GM10847 (cell line): Measurements from ENCODE around the gene STK35.

ENCODE experiments used
- POLR2A ChIP-seq: IDR thresholded peaks from 2 replicates; pipeline ENCODE4 v1.6.1; 2011; ENCODE audit not compliant: insufficient read length; ENCODE audit errors: extremely low read depth

STK35 gene

DNA sequence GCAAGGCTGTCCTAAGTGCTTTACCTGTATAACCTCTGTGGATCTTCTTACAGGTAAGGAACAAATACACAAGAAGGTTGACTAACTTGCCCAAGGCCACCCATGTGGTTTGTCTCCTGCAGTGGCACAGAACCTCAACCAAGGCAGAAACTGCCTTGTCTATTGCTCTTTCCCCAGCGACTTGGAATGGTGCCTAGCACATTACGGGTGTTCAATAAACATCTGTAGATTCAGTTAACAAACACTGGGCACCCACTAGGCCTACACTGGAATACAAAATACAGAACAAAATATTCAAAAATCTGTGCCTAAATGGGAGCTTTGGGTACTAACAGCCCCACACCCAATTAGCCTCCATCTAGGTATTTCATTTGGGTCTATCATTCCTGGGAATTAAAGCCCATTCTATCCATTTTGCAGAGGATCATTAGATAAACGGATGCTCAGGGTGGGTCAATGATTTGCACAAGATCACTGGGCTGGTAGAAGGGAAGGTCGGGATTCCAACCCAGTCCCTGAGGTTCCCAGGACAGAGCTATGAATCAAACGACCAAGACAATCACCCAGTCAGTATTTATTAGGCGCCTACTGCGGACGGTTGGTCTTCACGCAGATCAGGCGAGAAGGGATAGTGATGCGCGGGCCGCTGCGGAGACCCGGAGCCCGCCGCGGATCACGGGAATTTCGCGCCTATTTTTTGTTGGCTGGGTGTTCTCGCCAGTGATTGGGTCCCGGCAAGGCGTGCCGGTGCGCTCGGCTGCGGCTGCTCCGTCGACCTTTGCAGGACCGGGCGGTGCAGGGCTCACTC lies at the start of gene STK35:
Gene STK35, plus strand, starts transcription at position 771 of the 808 bp plus-strand sequence. CDS start 55 bp downstream, outside the sequence.
- TF ChIP-seq POLR2A: no peak

DNA sequence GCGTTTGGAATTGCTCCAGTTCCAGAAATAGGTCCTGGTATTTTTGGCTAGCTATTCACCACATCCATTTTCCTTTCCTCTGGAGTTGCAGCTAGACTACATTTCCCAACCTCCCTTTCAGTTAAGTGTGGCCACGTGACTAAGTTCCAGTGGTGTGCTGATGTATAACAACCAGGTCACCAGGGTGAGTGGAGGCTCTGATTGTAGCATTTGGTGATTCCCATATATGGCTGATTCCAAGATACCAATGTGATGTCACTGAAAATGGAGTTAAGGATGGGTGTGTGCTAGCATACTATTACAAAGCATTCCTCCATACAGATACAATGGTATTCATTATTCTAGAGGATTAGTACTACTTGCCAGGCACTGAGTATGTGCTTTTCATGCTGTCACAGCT lies 49.7 kb upstream of the STK35 start:
- TF ChIP-seq POLR2A: no peak

DNA sequence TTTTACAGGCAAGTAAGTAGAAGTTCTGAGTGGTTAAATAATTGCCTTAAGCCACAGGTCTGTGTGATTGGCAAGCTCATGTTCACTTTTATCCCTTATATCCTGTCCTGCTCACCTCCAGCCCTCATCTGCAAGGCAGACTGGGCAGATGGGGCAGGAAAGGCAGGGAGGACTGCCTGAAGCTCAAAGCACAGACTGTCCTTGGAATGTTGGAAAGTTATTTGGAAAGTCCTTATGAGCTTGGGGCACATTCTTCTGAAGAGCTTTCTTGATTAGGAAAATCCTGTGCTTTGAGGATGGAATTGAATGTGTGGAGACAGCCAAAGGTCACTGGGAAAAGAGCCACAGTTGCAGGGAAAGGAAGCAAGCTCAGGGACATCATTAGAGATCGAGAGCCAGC lies 48.9 kb upstream of the STK35 start:
- TF ChIP-seq POLR2A: no peak

DNA sequence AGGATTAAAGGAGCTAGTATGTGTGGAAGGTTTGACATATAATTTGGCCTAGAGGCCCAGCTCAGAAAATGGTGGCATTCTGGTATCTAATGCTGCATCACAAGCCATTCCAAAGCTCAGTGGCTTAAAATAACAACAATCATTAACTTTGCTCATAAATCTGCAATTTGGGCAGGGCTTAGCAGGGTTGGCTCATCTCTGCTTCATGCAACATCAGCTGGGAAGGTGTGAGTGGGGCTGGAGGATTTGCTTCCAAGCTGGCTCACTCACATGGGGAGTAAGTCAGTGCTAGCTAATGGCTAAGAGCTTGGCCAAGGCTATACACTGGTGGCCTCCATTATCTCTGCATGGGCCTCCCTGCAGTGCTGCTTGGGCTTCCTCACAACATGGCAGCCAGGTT lies 48.0 kb upstream of the STK35 start:
- TF ChIP-seq POLR2A: no peak

DNA sequence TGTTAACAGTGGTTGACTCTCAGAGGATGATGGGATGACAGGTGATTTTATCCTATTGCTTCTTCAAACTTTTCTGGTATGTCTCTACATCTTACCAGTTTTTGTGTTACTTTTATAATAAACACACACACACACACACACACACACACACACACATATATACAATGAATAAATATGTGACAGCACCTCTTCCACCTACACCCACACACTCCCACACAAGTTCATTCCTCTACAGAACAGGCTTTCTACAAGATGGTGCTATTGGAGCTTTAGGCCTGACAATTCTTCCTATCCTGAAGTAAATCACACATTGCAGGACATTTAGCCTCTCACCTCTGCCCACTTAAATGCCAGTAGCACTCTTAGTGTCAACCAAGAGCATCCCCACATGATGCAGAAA lies 46.7 kb upstream of the STK35 start:
- TF ChIP-seq POLR2A: no peak

DNA sequence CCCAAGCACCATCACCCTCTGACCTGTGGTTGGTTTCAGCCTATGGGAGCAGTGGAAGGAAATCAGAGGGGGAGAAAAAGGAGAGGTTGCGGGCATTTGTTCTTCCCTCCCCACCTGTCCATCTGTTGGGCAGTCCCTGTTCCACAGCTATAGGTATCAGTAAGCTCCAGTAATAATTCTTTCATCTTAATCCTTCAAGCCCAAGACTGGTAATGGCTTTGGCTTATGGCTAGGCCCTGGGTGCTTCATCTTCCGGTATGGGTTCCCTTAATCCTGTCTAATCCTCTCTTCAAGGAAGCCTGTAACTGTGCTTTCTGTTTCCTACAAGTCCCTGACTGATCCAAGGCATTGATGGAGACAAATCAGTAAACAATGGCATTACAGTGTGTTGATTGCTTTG lies 42.2 kb upstream of the STK35 start:
- no peak for TF ChIP-seq POLR2A

DNA sequence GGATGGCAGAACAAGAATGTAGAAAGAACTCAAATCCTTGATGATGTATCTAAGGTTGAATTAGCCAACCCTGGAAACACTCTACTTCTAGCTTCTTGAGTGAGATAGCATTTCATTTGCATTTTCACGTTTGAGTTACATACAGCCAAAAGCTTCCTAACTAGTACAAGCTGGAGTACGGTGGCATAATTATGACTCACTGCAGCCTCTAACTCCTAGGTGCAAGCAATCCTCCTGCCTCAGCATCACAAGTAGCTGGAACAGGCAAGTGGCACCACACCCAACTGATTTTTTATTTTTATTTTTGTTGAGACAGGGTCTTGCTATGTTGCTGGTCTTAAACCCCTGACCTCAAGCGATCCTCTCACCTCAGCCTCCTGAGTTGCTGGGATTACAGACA lies 36.5 kb upstream of the STK35 start:
- TF ChIP-seq POLR2A: no peak

DNA sequence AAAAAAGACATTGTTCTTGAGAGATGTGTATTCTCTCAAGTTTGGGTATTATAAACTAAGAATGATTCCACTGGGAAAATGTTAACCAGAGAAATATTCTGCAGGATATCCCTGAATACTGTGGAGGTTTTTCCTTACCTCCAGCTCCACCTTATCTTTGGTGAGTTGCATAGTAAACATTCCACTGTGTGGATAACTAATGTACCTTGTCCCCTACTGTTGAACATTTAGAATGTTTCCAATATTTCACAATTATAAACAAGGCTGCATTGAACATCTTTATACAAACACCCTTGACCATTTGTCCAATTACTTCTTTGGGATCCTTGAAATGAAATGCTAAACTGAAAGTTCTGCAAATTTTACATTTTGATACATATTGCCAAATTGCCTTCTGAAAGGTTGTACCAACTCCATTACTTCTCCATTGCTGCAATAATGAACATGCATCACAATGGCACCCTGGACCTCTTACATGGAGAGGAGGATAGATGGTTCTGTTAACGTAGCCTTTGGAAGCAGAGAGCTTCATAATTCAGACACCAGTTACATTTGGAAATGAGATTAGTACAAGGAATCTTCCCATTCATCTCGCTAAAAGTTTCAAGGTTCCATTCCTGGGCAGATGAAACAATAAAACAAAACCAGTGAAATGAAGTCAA lies 35.0 kb upstream of the STK35 start:
- TF ChIP-seq POLR2A: no peak

DNA sequence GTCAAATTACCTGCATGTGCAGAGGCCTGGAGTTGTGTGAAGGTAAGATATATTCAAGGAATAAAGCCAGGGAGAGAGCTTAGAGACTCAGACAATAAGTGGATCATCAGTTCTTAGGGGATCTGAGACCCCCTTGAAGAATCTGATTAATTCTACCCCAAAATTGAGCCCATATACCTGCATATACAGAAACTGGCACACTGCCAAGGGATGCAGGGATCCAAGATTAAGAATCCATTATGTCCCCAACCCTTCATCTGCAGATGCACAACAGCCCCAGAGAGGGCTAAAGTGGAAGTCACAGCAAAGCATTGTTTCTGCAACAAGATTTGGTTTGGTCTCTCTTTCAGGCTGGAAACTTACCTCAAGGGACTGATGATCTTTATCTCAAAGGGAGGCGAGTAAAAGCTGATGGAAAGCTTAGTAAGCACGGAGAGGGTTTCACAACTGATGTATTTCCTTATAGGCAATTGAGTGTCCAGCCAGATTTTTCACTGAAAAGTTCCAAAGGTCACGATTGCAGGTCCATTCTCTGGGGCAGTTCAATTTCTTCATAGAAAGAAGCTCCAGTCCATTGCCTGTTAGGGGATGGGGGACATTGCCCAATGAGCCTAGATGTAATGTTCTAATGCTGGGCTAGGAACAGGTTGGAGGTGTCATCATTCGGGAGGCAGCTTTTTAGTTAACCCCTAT lies 20.9 kb upstream of the STK35 start:
- no peak for TF ChIP-seq POLR2A

DNA sequence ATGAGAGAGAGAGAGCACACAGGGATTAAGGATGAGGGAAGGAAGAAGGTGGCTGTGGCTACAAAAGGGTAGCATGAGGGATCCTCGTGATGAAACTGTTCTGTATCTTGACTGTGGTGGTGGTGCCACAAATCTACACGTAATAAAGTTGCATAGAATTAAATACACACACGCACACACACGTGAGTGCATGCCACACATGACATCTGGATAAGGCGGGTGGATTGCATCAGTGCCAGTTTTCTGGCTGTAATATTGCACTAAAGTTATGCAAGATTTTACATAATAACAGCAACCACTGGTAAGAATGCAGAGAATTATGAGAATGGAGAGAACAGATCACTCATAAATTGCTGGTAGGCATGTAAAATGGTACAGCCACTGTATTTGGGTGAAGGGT lies 16.9 kb upstream of the STK35 start:
- no peak for TF ChIP-seq POLR2A

DNA sequence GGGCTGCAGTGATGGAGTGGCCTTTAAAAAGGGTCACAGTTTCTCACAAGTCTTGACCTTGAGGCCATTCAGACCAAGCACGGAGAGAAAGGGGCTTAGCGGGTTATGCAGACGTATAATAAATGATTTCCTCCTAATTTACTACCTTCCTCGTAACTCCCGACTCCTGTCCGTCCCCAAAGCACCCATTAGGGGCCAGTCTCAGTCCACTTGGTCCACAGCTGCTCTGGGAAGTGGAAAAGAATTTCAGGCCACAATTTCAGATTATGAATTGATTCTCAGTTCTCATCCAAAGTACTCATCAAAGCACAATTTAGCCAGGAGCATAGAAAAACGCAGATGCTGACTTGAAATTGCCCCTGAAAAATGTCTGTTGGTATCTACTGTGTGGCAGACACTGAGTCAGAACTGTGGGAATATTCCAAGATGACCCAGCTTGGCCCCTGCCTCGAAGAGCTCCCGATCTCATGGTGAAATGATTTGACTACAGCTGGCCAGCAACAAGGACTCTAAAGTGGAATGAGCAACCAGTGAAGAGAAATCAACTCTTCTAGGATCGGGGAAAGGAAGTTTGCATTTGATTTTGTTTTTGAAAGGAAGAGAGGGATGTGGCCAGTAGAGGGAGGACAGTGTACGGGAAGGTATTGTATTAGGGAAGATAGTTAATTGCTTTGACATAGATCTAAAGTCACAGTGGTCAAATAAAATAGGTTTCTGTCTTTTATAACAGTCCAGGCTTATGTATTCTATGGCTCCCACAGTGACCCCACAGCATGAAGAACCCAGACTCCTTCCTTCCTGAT lies 15.2 kb upstream of the STK35 start:
- no peak for TF ChIP-seq POLR2A

DNA sequence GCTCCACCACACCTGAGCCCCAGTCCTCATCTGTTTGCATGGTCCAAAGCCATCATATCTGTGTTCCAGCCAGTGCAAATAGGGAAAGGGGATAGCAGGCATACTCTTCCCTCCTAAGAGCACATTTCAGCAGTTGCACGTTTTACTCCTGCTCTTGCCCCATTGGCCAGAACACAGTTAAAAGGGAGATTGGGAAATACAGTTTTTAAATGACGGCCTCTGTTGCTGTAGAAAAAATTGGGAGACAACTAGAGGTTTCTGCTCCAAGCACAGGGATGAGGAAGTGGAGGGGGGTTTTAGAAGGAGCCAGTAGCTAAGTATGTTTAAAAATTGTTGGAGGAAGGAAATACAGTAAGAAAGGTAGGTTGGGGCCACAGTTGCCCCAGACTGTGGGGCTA lies 14.6 kb upstream of the STK35 start:
- TF ChIP-seq POLR2A: no peak

DNA sequence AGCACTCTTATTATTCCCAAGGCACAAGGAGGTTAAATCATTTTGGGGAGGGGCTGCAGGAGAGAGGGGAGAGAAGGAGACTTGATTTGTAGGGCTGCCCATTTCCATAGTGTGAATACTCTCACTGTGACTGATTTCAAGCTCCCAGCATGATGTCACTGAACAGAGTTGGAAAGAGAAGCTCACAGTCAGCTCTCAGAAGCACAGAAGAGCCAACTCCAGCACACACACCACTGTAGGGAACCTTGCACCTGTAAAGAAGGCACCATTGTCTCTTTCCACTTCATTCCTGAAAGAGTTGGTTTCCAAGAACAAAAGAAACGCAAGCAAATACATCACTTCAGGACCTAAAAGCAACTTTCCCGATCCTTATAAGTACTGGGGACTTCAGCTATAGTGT lies 12.7 kb upstream of the STK35 start:
- no peak for TF ChIP-seq POLR2A

DNA sequence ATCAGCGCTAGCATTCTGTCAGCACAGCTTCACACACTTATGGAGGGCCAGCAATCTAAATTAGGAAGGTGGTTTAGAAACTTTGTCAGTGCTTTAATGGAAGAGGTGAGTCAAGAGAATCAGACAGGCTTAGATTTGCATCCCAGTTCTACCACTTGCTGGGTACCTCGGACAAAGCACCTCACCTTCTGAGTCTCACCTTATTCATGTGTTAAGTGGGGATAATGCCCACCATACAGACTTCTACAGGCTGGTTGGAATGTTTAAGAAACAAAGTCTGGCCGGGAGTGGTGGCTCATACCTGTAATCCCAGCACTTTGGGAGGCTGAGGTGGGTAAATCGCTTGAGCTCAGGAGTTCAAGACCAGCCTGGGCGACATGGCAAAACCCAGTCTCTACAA lies 12.2 kb upstream of the STK35 start:
- no peak for TF ChIP-seq POLR2A

DNA sequence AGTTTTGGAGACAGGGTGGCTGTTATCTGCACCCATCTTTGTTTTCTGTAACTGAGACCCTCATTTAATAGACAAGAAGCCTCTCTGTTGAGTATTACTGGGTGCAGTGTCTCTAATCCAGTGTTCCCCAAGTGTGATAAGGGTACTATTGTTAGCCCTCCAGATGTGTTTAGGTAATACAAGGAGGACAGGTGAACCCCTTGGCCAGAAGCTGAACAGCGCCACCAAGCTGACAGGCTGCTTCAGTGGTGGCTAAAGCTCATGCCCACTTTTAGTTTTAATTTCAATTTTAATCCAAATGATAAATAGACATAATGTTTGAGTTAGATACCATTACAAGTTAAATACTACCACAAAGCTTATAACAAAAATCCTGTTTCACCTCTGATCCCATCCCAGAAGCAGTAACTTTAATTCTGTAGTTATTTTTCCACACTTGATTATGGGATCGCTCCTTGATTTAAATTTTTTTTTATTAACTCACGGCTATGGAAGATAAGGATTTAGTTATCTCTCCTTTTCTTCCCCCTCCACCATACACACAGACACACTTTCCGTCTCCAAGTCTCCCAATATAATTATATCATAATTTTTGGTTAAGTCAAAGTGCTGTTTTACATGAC lies 8.4 kb upstream of the STK35 start:
- no peak for TF ChIP-seq POLR2A
